NCI-H146 treated with DMSO at 0.1 percent for 48 hours (cell line): ENCODE results near the gene COG7.
"Not testable (repeated sequence)": the region's sequence is repeated elsewhere in the genome, so short reads cannot be mapped to it uniquely, and the experiment has no call there.

Source experiments
- DNase-seq: peaks from one replicate; lab custom pipeline; 2025; ENCODE audit not compliant: unreplicated experiment; lab: John Stamatoyannopoulos, UW

COG7 gene

GRCh38 chr16:23388786-23389185 is 64.2 kb downstream of the COG7 start:
- no peak for DNase-seq

GRCh38 chr16:23387666-23388065 is 65.3 kb downstream of the COG7 start:
- DNase-seq = no peak

GRCh38 chr16:23385441-23385840 is 67.5 kb downstream of the COG7 start:
- DNase-seq = no peak

- DNase-seq = no peak
Measured at GRCh38 chr16:23384878-23385277, 68.1 kb downstream of the COG7 start.

- no peak for DNase-seq
Measured at GRCh38 chr16:23383881-23384280, 69.1 kb downstream of the COG7 start.

- DNase-seq = no peak
Measured at GRCh38 chr16:23382279-23382678, 70.7 kb downstream of the COG7 start.

GRCh38 chr16:23381702-23382101 is 71.3 kb downstream of the COG7 start:
- not testable (repeated sequence) for DNase-seq

GRCh38 chr16:23380501-23380951 is 72.5 kb downstream of the COG7 start:
- no peak for DNase-seq

- no peak for DNase-seq
Measured at GRCh38 chr16:23379707-23380106, 73.3 kb downstream of the COG7 start.

- no peak for DNase-seq
Measured at GRCh38 chr16:23378921-23379320, 74.1 kb downstream of the COG7 start.

GRCh38 chr16:23378256-23378655 is 74.7 kb downstream of the COG7 start:
- no peak for DNase-seq

GRCh38 chr16:23377071-23377931 is 75.7 kb downstream of the COG7 start:
- DNase-seq = no peak

- no peak for DNase-seq
Measured at GRCh38 chr16:23375643-23376042, 77.3 kb downstream of the COG7 start.

GRCh38 chr16:23374721-23375510 is 78.1 kb downstream of the COG7 start:
- peak; percentile 49 for DNase-seq

- DNase-seq = no peak
Measured at GRCh38 chr16:23373436-23374219, 79.4 kb downstream of the COG7 start.

GRCh38 chr16:23371368-23371767 is 81.6 kb downstream of the COG7 start:
- DNase-seq = no peak

GRCh38 chr16:23369416-23369815 is 83.6 kb downstream of the COG7 start:
- DNase-seq = no peak

GRCh38 chr16:23368469-23368868 is 84.5 kb downstream of the COG7 start:
- no peak for DNase-seq

GRCh38 chr16:23367988-23368387 is 85.0 kb downstream of the COG7 start:
- no peak for DNase-seq

- DNase-seq = no peak
Measured at GRCh38 chr16:23367564-23367963, 85.4 kb downstream of the COG7 start.

- DNase-seq = not testable (repeated sequence)
Measured at GRCh38 chr16:23366341-23366740, 86.6 kb downstream of the COG7 start.
